H1 (cell line): ENCODE measurements around the gene TCF7.

Experiments used
- ASH2L ChIP-seq: fragments of 200-600, 300-600 bp; sonication (generic); IDR thresholded peaks from one replicate; pipeline ENCODE4 v1.7.1; 2017; ENCODE audit warnings: low read length
- CBX8 ChIP-seq: fragments of 300-800, 300-1000 bp; sonication (generic); IDR thresholded peaks from 2 replicates; pipeline ENCODE4 v1.7.1; 2016; ENCODE audit warnings: low read depth, low read length, borderline replicate concordance
- CHD2 ChIP-seq: IDR thresholded peaks from 2 replicates; pipeline ENCODE4 v1.6.1; 2012; ENCODE audit warnings: low read length, improper control_type of control experiment
- EZH2 ChIP-seq: fragments of 200-600 bp; sonication (generic); IDR thresholded peaks from 2 replicates; pipeline ENCODE4 v1.7.1; 2012; ENCODE audit warnings: low read depth, mild to moderate bottlenecking, moderate library complexity, low read length, inconsistent platforms; ENCODE audit not compliant: severe bottlenecking
- GTF2F1 ChIP-seq: IDR thresholded peaks from 2 replicates; pipeline ENCODE4 v1.6.1; 2012; ENCODE audit warnings: low read depth, low read length, improper control_type of control experiment, borderline replicate concordance
- POLR2A ChIP-seq, 2 experiments: IDR thresholded peaks; 1 replicate in 1 of 2; 2 replicates in 1 of 2; pipeline ENCODE4 v1.6.1; 2011; ENCODE audit warnings: low read depth in 2 of 2, low read length in 2 of 2, mild to moderate bottlenecking in 2 of 2; ENCODE audit errors: control extremely low read depth in 1 of 2
- RNF2 ChIP-seq: fragments of 200-900, 300-1000 bp; sonication (generic); IDR thresholded peaks from 2 replicates; pipeline ENCODE4 v1.7.1; 2016; ENCODE audit warnings: borderline replicate concordance, low read depth, mild to moderate bottlenecking, antibody characterized with exemption, low read length; ENCODE audit not compliant: poor library complexity, severe bottlenecking; ENCODE audit errors: missing control alignments
- SP1 ChIP-seq: IDR thresholded peaks from 2 replicates; pipeline ENCODE4 v1.6.1; 2011; ENCODE audit warnings: low read depth, low read length
- SP2 ChIP-seq: IDR thresholded peaks from 2 replicates; pipeline ENCODE4 v1.6.1; 2012; ENCODE audit warnings: mild to moderate bottlenecking, low read length, inconsistent platforms
- TAF1 ChIP-seq: IDR thresholded peaks from 2 replicates; pipeline ENCODE4 v1.6.1; 2011; ENCODE audit warnings: mild to moderate bottlenecking, low read depth, low read length
- TF ChIP-seq, protein P1 (sequence below), 3 experiments: IDR thresholded peaks; 1 replicate in 2 of 3; 2 replicates in 1 of 3; pipeline versions ENCODE4 v1.5.1 to v1.6.1; 2011; ENCODE audit warnings: low read length in 3 of 3, mild to moderate bottlenecking in 3 of 3, inconsistent platforms in 2 of 3, low read depth in 1 of 3, moderate library complexity in 1 of 3; ENCODE audit not compliant: insufficient read depth in 1 of 3; ENCODE audit errors: control extremely low read depth in 1 of 3

DNA sequence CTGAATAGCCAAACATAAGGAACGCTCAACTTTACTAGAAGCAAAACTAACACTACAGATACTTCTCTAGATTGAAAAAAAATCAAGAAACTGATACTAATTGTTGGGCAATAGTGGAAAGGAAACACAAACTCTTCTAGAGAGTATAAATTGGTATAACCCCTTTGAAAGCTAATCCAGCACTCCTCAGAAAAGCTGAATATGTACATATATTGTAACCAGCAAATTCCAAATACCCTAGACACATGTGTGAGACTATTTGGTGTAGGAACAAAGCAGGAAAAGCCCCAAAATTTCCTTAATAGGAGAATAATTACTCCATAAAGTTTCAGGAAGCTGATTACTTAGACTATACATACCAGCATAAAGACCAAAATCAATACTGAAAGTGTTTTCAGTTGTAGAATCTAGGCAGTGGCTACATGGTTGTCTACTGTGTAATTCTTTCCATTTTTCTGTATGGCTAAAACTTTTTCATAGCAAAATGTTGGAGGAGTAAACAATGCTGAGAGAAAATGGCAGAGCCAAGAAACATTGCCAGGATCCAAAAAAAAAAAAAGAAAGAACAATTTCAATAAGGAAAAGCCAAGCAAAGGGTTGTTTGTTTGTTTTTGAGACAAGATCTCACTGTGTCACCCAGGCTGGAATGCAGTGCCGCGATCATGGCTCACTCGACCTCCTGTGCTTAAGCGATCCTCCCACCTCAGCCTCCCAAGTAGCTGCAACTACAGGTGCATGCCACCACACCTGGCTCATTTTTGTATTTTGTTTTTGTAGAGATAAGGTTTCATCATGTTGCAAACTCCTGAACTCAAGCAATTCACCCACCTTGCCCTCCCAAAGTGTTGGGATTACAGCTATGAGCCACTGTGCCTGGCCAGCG is 47.3 kb downstream of the TCF7 start:
- TF ChIP-seq, protein P1, sequence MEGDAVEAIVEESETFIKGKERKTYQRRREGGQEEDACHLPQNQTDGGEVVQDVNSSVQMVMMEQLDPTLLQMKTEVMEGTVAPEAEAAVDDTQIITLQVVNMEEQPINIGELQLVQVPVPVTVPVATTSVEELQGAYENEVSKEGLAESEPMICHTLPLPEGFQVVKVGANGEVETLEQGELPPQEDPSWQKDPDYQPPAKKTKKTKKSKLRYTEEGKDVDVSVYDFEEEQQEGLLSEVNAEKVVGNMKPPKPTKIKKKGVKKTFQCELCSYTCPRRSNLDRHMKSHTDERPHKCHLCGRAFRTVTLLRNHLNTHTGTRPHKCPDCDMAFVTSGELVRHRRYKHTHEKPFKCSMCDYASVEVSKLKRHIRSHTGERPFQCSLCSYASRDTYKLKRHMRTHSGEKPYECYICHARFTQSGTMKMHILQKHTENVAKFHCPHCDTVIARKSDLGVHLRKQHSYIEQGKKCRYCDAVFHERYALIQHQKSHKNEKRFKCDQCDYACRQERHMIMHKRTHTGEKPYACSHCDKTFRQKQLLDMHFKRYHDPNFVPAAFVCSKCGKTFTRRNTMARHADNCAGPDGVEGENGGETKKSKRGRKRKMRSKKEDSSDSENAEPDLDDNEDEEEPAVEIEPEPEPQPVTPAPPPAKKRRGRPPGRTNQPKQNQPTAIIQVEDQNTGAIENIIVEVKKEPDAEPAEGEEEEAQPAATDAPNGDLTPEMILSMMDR (IDR thresholded peaks at IDR 0.05; ENCODE audit: control extremely low read depth in 1 of 3, insufficient read depth in 1 of 3, low read depth in 1 of 3, low read length in 3 of 3), result no peak
- TF ChIP-seq POLR2A (IDR thresholded peaks at IDR 0.05; ENCODE audit: control extremely low read depth in 1 of 2, low read depth in 2 of 2, low read length in 2 of 2) (no peak), EZH2 (no peak), CBX8 (no peak), TAF1 (no peak), CHD2 (no peak), SP2 (no peak), RNF2 (no peak), ASH2L (no peak), GTF2F1 (no peak), SP1 (no peak)
